GM18508 (cell line): ENCODE results near the gene CDC40.

Experiments
- ATAC-seq: cut with Tn5 transposase; IDR thresholded peaks from one replicate; pipeline ENCODE4 v1.9.1; 2021; ENCODE audit warnings: moderate number of reproducible peaks; ENCODE audit not compliant: insufficient read depth, unreplicated experiment

Gene CDC40

GRCh38 chr6:110180228-110181008 is at the start of gene CDC40:
CDC40 (plus strand) TSS chr6:110180427; CDS start chr6:110180445, 18 bp downstream.
- ATAC-seq: peak; percentile 39

GRCh38 chr6:110137924-110138887 is 42.0 kb upstream of the CDC40 start:
- no peak for ATAC-seq

- no peak for ATAC-seq
Measured at GRCh38 chr6:110139052-110139451, 41.2 kb upstream of the CDC40 start.

- no peak for ATAC-seq
Measured at GRCh38 chr6:110140650-110141049, 39.6 kb upstream of the CDC40 start.

- ATAC-seq: no peak
Measured at GRCh38 chr6:110147870-110148269, 32.4 kb upstream of the CDC40 start.

GRCh38 chr6:110158479-110158878 is 21.7 kb upstream of the CDC40 start:
- ATAC-seq: no peak

- ATAC-seq: no peak
Measured at GRCh38 chr6:110170081-110170480, 10.1 kb upstream of the CDC40 start.

- ATAC-seq: no peak
Measured at GRCh38 chr6:110173506-110174132, 6.6 kb upstream of the CDC40 start.

GRCh38 chr6:110178626-110179405 is 1.4 kb upstream of the CDC40 start:
- peak; percentile 27 for ATAC-seq

- peak; percentile 66 for ATAC-seq
Measured at GRCh38 chr6:110179406-110180227, 610 bp upstream of the CDC40 start, which contains the start of gene WASF1. WASF1 (minus strand) TSS chr6:110179670; CDS start chr6:110127601, 52,069 bp downstream.

GRCh38 chr6:110181131-110182030 is 1.2 kb downstream of the CDC40 start:
- ATAC-seq: no peak

- ATAC-seq: no peak
Measured at GRCh38 chr6:110183292-110183885, 3.2 kb downstream of the CDC40 start.

- ATAC-seq: no peak
Measured at GRCh38 chr6:110185879-110186278, 5.7 kb downstream of the CDC40 start.

- ATAC-seq: no peak
Measured at GRCh38 chr6:110188791-110189190, 8.6 kb downstream of the CDC40 start.

- no peak for ATAC-seq
Measured at GRCh38 chr6:110190726-110191125, 10.5 kb downstream of the CDC40 start.

GRCh38 chr6:110191477-110191876 is 11.2 kb downstream of the CDC40 start:
- no peak for ATAC-seq

GRCh38 chr6:110195639-110196038 is 15.4 kb downstream of the CDC40 start:
- ATAC-seq: no peak

GRCh38 chr6:110196874-110197273 is 16.6 kb downstream of the CDC40 start:
- no peak for ATAC-seq
